Astrocyte of the cerebellum (primary cell): ENCODE data around the gene IQSEC2.

Source experiments
- DNase-seq: peaks from one replicate; pipeline ENCODE4 v3.0.0-alpha.2; 2011; ENCODE audit warnings: low read depth
- H3K4me3 ChIP-seq: 2 replicates; pipeline ENCODE4 v1.5.1; 2011; ENCODE audit warnings: mild to moderate bottlenecking, low read depth, low read length, moderate library complexity
- CTCF ChIP-seq: IDR thresholded peaks from 2 replicates; pipeline ENCODE4 v1.5.1; 2012; ENCODE audit warnings: low read length, low read depth, moderate library complexity, mild to moderate bottlenecking; ENCODE audit errors: missing control alignments
- in situ Hi-C: cut with HindIII; loops from 2 replicates; pipeline ENCODE4 v1.10.0; 2017; ENCODE audit warnings: low sequenced_read_pairs

Gene IQSEC2

DNA sequence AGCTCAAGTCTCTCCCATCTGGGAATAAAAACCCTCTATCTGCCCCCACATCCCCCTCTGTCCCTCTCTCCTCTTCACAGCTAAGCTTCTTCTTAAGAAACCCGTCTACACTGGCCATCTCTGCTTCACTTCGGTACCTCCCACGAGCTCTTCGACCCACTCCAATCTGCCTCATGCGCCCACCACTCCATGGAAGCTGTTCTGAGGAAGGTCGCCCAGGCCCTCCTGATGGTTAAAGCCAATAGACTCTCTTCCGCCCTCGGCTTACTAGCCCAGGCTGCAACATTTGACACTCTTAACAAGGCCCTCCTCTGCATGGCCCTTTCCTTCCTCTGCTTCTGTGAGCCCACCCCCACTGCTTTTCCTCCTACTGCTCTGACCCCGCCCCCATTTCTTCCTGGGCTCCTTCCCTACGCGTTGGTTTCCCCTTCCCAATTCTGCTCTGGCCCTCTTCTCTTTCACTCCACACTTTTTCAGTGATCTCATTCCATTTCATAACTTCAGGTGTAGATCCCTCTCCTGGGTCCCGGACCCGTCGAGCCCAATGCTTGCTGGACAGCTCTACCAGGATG lies 11.8 kb downstream of the IQSEC2 start:
- no peak for TF ChIP-seq CTCF
- in situ Hi-C loops = no loop called here
- H3K4me3 ChIP-seq = no peak overlapping the region
- no peak for DNase-seq

- no peak for TF ChIP-seq CTCF
- no peak for DNase-seq
- in situ Hi-C loops = no loop called here
- H3K4me3 ChIP-seq = no peak overlapping the region
Measured at GRCh38 chrX:53268173-53268572, 13.2 kb downstream of the IQSEC2 start.

DNA sequence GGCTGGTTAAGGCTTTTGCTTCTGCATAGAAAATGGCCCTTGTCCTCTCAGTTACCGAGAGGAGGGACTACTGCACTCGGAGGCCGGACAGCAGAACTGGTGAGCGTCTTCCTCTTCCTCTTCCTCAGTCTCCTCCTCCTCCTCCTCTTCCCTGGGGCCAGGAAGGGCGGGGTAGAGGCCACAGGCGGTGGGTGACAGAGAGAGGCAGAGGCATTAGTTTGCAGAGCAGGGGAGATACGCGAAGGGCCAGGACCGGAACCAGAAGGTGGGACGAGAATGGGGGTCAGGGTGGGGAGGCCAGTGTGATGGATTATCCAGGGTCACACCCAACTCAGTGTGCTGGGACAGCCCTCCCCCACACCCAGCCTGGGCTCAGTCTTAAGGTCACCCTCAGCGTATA lies 14.5 kb downstream of the IQSEC2 start:
- no peak for DNase-seq
- no peak for TF ChIP-seq CTCF
- in situ Hi-C loops = no loop called here
- H3K4me3 ChIP-seq = no peak overlapping the region

DNA sequence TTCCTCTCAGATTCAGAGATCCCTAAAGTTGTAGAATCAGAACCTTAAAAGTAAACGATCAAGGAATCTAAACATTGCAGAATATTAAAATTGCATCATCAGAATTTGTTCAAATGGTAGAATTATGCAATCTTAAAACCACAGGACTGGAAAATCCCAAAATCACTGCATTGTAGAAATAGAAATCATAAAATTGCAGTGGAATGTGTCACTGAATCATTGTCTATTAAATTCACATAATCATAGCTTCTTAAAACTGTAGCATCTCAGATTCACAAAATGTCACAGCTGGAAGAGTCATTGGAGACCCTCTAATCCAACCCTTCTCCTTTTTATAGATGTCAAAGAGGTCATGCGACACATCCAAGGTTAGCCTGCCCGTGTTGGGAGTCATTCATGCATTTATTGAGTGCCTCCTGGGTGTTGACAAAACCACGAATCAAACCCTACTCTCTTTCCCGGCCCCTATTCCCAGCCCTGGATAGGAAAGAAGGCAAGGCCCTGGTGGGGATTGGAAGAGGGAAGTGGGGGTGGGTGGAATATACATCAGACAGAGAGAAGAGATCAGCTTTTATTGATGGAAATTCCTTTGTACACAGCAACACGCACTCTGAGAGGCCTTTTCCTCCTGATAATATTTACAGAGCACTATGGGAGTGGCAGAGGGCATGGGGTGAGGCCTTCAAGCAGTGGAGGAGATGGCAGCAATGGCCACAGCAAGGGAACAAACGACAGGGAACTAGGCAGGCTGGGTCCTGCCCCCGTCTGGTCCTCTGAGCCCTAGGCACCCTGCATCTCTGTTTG lies 15.4 kb downstream of the IQSEC2 start:
- in situ Hi-C loops = no loop called here
- no peak for TF ChIP-seq CTCF
- no peak overlapping the region for H3K4me3 ChIP-seq
- no peak for DNase-seq

DNA sequence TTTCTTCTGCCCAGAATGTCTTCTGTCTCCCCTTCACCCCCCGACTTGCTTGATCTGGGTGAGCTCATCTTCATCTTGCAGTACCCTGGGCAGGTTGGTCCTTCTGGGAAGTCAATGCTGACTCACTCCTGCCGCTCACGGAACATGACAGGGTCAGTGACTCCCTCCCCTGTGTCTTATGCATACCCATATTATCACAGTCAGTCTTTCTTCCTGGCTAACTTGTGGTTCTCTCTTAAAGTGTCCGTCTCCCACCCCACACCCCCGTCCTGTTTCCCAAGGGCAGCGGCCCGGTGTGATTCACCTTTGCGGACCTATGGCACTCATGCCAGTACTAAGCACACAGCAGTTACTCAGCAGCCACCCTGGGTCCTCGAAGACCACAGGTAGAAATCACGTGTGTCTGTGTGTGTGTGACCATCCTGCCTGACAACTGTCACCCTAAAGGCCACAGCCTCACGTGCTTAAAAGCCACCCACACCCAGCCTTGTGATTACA lies 17.7 kb downstream of the IQSEC2 start:
- H3K4me3 ChIP-seq = no peak overlapping the region
- no peak for TF ChIP-seq CTCF
- in situ Hi-C loops = no loop called here
- no peak for DNase-seq

DNA sequence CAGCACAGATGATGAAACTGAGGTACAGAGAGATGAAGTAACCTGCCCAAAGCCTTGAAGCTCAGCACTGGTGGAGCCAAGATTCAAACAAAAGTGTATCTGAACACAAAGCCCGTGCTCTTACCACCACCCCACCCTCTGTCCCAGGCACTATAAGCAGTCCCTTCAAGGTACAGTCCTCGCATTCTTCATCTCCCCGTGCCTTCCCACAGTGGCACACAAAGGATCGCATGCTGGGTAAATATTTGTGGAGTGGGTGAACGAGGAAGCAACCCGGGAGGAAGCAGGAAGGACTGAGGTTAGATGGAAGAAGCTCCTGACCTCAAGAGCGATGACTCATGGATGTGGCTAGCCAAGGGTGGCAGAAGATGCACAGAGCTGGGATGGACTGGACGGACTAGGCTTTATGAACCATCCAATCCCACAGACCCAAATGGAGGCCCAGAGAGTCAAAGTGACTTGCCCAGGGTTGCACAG lies 18.4 kb downstream of the IQSEC2 start:
- in situ Hi-C loops = no loop called here
- no peak for TF ChIP-seq CTCF
- DNase-seq = no peak
- no peak overlapping the region for H3K4me3 ChIP-seq
